ENCODE measurements around the gene TNNI2. TPM values are rescaled to one million over a fixed set of nuclear protein-coding genes. Genes with fewer than 3 reads are reported as not detected.
A peak's percentile ranks its signal among the peaks of the same experiment; 100 is the strongest.
"Not testable (repeated sequence)": the region's sequence is repeated elsewhere in the genome, so short reads cannot be mapped to it uniquely, and the experiment has no call there.

Gene TNNI2
- total RNA-seq, 1 donor from 2014 or later, result 0.26 TPM

DNA sequence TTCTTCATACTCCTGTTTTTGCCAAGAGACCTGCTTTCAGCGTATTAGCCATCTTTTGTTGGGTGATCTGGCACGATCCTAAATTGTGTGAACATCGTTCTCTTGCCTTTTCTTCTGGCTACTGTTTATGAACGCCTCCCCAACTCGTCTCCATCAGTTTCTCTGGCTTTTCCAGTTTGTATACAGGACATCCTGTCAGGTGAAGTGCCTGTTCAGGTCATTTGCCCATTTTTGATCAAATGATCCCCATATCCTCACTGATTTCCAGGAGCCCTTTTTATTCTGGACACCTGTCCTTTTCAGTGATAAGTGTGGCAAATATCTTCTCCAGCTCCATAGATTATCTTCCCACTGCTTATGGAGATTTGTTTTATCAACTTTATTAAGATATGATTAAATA lies 26.5 kb upstream of the TNNI2 start:
- H3K27me3 ChIP-seq (ENCODE audit: control insufficient read depth, insufficient read depth, low read length), result no peaks in the 10 kb centered on the region
- H3K4me3 ChIP-seq (ENCODE audit: low read depth, low read length), result no peak overlapping the region
- DNase-seq (ENCODE audit: low read depth), result no peak
- FAIRE-seq, result no peak
- no peaks in the 10 kb centered on the region for H3K36me3 ChIP-seq (ENCODE audit: control insufficient read depth, insufficient read depth, low read length)
- TF ChIP-seq, protein P1, sequence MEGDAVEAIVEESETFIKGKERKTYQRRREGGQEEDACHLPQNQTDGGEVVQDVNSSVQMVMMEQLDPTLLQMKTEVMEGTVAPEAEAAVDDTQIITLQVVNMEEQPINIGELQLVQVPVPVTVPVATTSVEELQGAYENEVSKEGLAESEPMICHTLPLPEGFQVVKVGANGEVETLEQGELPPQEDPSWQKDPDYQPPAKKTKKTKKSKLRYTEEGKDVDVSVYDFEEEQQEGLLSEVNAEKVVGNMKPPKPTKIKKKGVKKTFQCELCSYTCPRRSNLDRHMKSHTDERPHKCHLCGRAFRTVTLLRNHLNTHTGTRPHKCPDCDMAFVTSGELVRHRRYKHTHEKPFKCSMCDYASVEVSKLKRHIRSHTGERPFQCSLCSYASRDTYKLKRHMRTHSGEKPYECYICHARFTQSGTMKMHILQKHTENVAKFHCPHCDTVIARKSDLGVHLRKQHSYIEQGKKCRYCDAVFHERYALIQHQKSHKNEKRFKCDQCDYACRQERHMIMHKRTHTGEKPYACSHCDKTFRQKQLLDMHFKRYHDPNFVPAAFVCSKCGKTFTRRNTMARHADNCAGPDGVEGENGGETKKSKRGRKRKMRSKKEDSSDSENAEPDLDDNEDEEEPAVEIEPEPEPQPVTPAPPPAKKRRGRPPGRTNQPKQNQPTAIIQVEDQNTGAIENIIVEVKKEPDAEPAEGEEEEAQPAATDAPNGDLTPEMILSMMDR (IDR thresholded peaks at IDR 0.05; ENCODE audit: insufficient read depth, low read length, severe bottlenecking), result no peak

DNA sequence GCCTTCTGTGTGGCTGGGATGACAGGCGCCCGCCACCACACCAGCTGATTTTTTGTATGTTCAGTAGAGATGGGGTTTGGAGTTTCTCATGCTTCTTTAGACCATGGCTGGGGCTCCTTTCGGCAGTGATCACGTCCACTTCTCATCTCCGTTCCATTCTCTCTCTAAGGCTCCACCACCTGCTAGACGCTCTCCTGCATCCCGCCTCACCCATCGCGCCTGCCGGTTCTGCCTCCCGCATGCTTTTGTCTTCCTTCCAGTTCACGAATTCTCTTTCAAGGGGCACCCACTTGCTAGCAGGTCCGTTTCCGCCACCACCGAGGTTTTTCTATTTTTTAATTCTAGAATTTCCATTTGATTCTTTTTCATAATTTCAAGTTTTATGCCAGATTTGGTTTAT lies 26.0 kb upstream of the TNNI2 start:
- H3K27me3 ChIP-seq (ENCODE audit: control insufficient read depth, insufficient read depth, low read length), result no peaks in the 10 kb centered on the region
- H3K4me3 ChIP-seq (ENCODE audit: low read depth, low read length), result no peak overlapping the region
- no peak for DNase-seq (ENCODE audit: low read depth)
- FAIRE-seq, result no peak
- TF ChIP-seq, protein P1 (IDR thresholded peaks at IDR 0.05; ENCODE audit: insufficient read depth, low read length, severe bottlenecking), result no peak
- no peaks in the 10 kb centered on the region for H3K36me3 ChIP-seq (ENCODE audit: control insufficient read depth, insufficient read depth, low read length)

DNA sequence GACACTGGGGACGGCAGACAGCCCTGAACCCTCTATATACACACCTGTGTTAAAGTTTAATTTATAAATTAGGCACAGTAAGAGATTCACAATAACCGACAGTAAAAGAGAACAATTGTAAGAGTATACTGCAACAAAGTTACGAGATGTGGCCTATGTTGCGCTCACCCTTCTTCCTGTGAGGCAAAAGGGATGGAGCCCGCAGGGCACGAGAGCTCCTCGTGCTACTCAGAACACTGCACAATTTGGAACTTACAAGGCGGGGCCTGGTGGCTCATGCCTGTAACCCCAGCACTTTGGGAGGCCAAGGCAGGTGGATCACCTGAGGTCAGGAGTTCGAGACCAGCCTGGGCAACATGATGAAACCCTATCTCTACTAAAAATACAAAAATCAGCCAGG lies 25.4 kb upstream of the TNNI2 start:
- FAIRE-seq; DNase-seq (ENCODE audit: low read depth); H3K36me3 ChIP-seq (ENCODE audit: control insufficient read depth, insufficient read depth, low read length); H3K4me3 ChIP-seq (ENCODE audit: low read depth, low read length); H3K27me3 ChIP-seq (ENCODE audit: control insufficient read depth, insufficient read depth, low read length): not testable (repeated sequence)

DNA sequence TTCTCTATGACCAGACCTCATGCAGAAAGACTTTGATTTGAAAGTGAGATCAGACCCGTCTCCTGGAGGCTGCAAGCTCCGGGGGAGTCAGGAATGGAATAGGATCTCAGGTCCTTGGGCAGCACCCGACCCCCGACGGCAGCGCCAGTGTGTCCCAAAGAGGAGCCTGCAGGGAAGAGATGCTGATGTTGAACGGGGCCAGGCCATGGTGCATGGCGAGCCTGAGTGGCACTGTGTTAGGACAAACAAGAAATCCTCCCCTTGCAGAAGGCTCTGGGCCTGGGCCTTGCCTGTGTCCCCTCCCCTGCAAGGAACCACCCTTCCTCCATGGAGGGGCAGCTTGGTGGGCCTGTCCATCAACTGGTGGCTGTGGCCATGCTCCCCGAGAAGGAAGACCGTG lies 24.1 kb upstream of the TNNI2 start:
- DNase-seq (ENCODE audit: low read depth) (no peak), FAIRE-seq (peak; percentile 90)
- H3K36me3 ChIP-seq (ENCODE audit: control insufficient read depth, insufficient read depth, low read length), result no peaks in the 10 kb centered on the region
- TF ChIP-seq, protein P1 (IDR thresholded peaks at IDR 0.05; ENCODE audit: insufficient read depth, low read length, severe bottlenecking), result no peak
- H3K4me3 ChIP-seq (ENCODE audit: low read depth, low read length), result no peak overlapping the region
- H3K27me3 ChIP-seq (ENCODE audit: control insufficient read depth, insufficient read depth, low read length), result no peaks in the 10 kb centered on the region

DNA sequence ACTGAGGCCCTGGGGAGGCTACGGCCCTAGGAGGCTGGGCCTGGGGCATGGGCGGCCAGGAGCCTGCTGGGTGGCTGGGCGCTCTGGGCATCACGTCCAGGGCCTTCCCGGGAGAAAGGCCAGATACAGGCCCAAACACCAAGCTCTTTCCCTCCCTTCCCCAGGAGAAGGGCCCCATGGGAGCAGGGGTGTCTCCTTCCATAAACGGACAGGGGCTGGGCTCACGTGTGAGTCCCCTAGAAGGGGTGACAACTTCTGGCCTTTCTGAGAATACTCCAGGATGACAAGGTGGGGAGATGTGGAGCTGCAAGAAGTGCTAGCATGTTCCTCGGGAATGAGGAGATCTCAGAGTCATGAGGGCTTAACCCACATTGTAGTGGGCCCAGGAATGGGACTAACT lies 23.5 kb upstream of the TNNI2 start:
- TF ChIP-seq, protein P1 (IDR thresholded peaks at IDR 0.05; ENCODE audit: insufficient read depth, low read length, severe bottlenecking), result no peak
- FAIRE-seq, result no peak
- H3K27me3 ChIP-seq (ENCODE audit: control insufficient read depth, insufficient read depth, low read length), result no peaks in the 10 kb centered on the region
- H3K36me3 ChIP-seq (ENCODE audit: control insufficient read depth, insufficient read depth, low read length), result no peaks in the 10 kb centered on the region
- no peak overlapping the region for H3K4me3 ChIP-seq (ENCODE audit: low read depth, low read length)
- no peak for DNase-seq (ENCODE audit: low read depth)

DNA sequence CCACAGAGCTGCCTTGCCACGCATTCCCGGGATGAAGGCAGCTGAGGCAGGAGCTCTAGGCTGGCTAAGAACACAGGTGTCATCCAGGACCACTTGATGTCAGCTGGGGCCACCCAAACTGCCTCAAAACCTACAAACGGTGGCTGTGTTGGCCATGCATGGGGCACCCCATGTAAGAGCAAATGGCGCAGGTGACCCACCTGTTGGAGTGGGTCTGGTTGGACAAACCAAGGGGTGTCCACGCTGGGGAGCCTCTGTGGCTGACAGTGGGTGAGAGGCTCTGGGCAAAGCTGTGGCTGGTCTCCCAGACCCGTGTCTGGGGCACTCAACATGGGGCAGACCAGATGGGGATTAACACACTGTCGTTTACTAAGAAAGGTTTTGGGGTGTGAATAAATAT lies 23.0 kb upstream of the TNNI2 start:
- Histone ChIP-seq H3K36me3 (ENCODE audit: control insufficient read depth, insufficient read depth, low read length) (no peaks in the 10 kb centered on the region), H3K27me3 (ENCODE audit: control insufficient read depth, insufficient read depth, low read length) (no peaks in the 10 kb centered on the region), H3K4me3 (ENCODE audit: low read depth, low read length) (no peak overlapping the region)
- TF ChIP-seq, protein P1 (IDR thresholded peaks at IDR 0.05; ENCODE audit: insufficient read depth, low read length, severe bottlenecking), result no peak
- FAIRE-seq (no peak), DNase-seq (ENCODE audit: low read depth) (no peak)
